GM13977 (cell line): ENCODE results near the gene MYO7B.

Experiments
- DNase-seq: peaks from one replicate; pipeline ENCODE4 v3.0.0; 2012; ENCODE audit warnings: low spot score
- CTCF ChIP-seq: IDR thresholded peaks from 2 replicates; pipeline ENCODE4 v1.5.1; 2012; ENCODE audit warnings: mild to moderate bottlenecking, control low read depth; ENCODE audit not compliant: insufficient read depth; ENCODE audit errors: extremely low read depth, missing control alignments
- in situ Hi-C: fragments of 300-500 bp; cut with MboI; formaldehyde crosslinking; loops from one replicate; pipeline ENCODE4 v1.12.0; 2022; ENCODE audit warnings: low sequenced_read_pairs, low pct_unique_long_range_greater_than_20kb, mixed read lengths, inconsistent platforms; ENCODE audit not compliant: unreplicated experiment

MYO7B gene

GRCh38 chr2:127630864-127631540 lies 95.5 kb downstream of the MYO7B start:
- no peak for TF ChIP-seq CTCF
- DNase-seq: no peak
- in situ Hi-C loops: no loop called here

- in situ Hi-C loops: no loop called here
- no peak for TF ChIP-seq CTCF
- no peak for DNase-seq
Measured at GRCh38 chr2:127631541-127631996, 96.1 kb downstream of the MYO7B start.

GRCh38 chr2:127631997-127632581 lies 96.6 kb downstream of the MYO7B start:
- no peak for DNase-seq
- TF ChIP-seq CTCF: no peak
- in situ Hi-C loops: no loop called here

DNA sequence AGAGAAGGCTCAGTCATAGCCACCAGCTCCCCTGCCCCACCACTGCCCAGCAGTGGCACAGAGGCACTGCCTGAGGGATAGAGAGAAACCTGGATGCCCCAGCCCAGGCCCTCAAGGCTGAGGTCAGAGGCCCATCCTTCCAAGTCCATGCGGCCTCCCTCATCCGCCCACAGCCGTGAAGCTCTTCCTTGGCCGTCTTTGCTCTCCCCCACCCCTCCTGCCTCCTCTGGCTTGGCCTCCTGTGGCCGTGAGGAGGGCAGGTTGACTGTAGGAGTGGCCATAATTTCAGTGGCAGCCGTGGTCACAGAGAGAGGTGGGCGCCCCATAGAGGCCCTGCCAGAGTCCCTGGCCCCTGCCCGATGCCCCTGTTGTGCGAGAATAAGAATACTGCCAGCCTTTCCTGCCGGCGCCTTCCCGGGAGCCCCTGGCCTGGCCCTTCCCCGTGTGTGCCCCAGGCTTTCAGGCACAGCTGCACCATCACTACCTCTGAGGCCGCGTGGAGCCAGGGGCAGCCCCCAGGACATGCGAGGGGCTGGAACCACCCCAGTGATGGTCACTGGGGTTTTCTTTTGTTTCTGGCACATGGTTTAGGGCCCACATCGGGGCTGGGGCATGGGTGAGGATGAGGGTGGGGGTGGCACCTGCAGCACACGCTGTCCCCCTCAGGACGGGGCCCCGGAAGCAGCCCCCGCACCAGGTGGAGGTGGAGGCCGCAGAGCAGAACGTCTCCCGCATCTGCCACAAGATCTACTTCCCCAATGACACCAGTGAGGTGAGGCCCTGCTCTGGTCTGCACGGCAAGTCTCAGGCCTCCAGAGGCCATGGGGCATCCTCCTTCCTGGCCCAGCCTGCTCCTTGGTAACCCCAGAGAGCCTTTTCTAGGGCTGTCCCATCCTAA lies 97.4 kb downstream of the MYO7B start:
- in situ Hi-C loops: no loop called here
- TF ChIP-seq CTCF: no peak
- DNase-seq: peak; percentile 80

- no peak for DNase-seq
- in situ Hi-C loops: no loop called here
- no peak for TF ChIP-seq CTCF
Measured at GRCh38 chr2:127633556-127634065, 98.1 kb downstream of the MYO7B start.

- in situ Hi-C loops: no loop called here
- no peak for DNase-seq
- TF ChIP-seq CTCF: no peak
Measured at GRCh38 chr2:127634066-127634617, 98.7 kb downstream of the MYO7B start.
